GM19372 (cell line): Measurements from ENCODE around the gene SMIM12.
"Not testable (repeated sequence)": the region's sequence is repeated elsewhere in the genome, so short reads cannot be mapped to it uniquely, and the experiment has no call there.

ENCODE experiments used
- ATAC-seq: cut with Tn5 transposase; IDR thresholded peaks from one replicate; pipeline ENCODE4 v1.9.1; 2021; ENCODE audit warnings: mild to moderate bottlenecking, low read depth, moderate library complexity; ENCODE audit not compliant: unreplicated experiment

The SMIM12 gene

GRCh38 chr1:34845131-34845901 is 14.2 kb downstream of the SMIM12 start:
- no peak for ATAC-seq

DNA sequence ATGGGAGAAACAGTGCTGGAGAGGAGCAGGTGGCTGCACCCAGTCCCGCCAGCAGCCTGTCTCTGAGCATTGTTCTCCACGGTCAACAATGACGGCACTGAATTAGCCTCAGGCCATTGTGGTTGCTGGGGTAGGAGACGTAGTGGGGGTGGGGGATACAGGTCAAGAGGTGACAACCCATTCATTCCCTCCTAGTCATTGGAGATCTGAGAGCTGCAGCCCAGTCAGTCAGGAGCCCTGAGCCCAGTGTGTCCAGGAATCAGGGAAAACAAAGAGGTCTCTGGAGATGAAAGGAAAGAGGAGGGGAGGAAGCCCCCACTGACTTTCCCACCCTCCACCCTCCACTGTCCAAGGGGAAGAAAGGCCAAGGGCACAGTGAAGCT is 15.3 kb downstream of the SMIM12 start:
- ATAC-seq = no peak

DNA sequence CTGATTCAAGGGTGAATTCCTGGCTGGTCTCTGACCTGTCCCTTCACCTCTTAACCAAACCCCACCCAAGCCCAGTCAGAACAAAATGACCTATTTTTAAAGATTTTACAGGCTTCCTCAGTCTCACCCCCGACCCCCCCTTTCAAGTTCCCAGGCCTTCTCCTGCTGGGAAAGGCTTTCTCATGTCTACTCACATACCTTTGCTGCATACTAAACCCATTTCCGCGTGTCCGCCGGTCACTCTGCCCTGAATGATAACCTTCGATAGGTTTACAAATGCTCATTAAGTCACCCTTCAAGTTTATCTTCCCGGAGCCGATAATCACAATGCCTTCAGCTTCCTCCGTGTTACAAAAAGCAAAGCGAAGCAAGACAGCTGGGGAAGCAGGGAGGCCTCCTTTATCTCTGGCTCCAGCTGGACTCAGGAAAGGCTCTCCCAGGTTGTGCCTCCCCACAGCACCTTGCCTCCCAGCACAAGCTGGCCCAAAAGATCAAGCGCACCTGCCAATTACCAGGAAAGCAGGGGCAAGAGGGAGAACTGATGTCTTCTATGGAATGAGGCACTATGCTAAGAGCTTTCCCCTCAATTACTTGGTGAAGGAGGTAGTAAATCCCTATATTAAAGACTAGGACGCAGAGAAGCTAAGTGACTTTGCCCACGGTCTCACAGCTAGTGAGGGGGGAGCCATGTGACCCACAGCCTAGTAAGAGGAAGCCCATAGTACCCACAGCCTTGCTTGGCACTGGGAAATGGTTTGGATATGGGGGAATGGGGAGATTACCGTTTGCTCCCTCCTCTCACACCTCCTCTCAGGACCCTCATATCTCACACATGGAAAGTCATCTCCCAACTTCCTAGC is 15.9 kb downstream of the SMIM12 start:
- ATAC-seq = no peak

DNA sequence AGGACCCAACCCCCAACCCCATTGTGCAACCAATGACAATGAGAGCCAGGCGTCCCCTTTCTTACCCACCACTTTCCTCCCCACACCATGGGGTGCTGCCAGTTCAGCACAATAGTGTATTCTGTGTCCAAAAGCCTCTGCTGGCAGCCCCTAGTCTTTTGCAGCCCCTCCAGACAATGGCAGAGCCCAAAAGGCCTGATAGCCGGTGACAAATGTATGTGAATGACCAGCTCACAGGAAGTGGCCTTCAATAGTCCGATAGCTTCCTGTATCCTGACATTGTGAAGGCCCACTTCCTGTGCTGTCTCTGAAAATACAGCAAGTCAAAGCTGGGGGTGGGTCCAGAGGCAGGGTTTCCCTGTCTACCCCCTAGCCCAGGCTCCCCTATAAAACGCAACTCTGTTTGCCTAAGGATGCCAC is 16.6 kb downstream of the SMIM12 start:
- ATAC-seq = no peak

- no peak for ATAC-seq
Observed at GRCh38 chr1:34842073-34842472, 17.5 kb downstream of the SMIM12 start.

GRCh38 chr1:34840426-34840825 is 19.1 kb downstream of the SMIM12 start:
- no peak for ATAC-seq

DNA sequence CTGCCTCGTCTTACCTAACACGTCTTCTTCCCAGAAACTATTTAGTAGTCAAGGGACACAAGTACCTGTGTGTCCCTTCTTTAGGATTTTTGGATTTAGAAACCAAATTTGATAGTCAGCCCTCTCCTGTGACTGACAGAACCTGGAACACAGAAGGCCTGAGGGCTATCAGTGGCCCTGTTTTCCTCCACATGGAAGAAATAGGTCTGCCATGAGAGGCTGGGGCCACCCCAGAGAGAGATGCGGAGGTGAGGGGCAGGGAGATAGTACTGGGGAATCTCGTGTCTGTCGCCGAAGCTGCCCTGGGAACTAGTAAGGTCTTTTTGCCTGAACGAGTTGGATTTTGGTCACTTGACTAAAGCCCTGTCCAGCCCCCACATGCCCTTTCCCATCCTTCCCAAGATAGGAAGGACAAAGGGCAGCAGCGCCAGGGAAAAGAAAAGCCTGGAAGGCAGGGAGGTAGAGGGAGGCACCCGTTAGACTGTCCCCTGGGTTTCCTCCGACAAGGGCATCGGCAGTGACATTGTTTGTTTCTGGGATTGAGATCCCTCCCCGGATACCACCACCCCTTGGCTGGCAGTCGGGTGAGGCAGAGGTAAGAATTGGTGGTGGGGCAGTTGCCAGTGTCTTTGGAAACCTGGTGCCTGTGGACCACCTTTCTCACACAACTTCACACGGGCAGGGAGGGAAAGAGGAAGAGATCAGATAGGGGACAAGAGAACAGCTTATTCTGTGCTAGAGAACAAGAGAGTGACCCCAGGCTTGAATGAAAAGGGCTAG is 19.8 kb downstream of the SMIM12 start:
- no peak for ATAC-seq

- no peak for ATAC-seq
Observed at GRCh38 chr1:34833711-34834110, 25.8 kb downstream of the SMIM12 start.

DNA sequence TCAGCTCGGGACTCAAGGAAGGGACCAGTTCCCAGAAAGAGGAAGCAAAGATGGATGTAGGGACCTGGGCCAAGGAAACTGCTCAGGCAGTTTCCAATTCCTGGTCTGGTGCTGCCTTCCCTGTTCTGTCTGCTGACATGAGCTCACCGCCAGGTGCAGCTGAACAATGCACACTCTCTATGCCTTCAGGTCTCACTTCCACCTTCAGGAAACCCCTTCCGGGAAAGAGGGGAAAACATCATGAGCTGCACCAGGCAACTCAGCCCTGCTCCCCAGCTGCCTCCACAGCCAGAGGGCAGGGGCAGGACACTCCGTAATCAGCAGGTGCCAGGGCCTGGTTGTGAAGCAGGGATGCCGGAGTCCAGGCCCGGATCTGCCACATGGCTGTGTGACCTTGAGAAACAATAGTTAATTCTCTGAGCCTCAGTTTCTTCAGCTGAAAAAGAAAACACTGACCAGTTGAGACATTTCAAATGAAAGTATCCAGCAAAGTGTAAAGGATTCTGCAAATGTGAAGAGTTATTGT is 27.8 kb downstream of the SMIM12 start:
- ATAC-seq = no peak

GRCh38 chr1:34829250-34829649 is 30.3 kb downstream of the SMIM12 start:
- ATAC-seq = no peak

GRCh38 chr1:34828611-34829010 is 30.9 kb downstream of the SMIM12 start:
- no peak for ATAC-seq

- ATAC-seq = no peak
Observed at GRCh38 chr1:34827341-34827941, 32.1 kb downstream of the SMIM12 start.

DNA sequence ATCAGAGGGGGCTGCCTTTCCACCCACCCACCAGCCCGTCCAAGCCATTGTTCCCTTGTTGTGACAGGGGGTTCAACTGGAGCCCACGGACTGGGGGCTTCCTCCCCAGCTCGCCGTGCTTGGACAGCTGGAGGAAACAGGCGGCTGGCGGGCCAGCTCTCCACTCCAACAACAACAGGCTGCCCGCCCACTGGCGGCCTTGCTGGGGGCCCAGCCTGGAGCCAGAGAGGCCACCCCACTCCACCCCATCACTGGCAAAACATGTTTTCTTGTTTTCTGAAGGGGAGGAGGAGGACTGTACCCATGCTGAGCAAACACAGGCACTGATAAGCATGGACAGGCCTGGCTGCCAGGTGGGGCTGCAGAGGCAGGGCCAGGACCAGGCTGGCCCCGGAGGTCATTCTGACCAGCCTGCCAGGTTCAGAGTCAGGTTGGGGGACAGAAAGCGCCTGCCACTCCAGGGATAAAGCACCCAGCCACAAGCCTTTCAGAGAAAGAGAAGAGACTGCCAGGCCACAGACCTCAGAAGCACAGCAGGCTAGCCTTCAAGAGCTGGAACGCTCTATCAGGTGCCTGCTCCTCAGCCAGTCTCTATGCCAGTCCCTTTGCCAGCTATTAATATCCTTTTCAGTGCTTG is 34.0 kb downstream of the SMIM12 start:
- no peak for ATAC-seq

GRCh38 chr1:34824817-34825454 is 34.6 kb downstream of the SMIM12 start:
- ATAC-seq = no peak

GRCh38 chr1:34822202-34822601 is 37.3 kb downstream of the SMIM12 start:
- no peak for ATAC-seq

DNA sequence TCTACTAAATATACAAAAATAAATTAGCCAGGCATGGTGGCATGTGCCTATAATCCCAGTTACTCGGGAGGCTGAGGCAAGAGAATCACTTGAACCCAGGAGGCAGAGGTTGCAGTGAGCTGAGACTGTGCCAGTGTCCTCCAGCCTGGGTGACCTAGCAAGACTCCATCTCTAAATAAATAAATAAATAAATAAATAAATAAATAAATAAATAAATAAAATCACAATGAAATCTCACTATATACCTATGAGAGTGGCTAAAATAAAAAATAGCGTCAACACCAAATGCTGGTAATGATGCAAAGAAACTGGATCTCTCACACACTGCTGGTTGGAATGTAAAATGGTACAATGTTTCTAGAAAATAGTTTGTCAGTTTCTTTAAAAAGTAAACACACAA is 40.7 kb downstream of the SMIM12 start:
- ATAC-seq = not testable (repeated sequence)

DNA sequence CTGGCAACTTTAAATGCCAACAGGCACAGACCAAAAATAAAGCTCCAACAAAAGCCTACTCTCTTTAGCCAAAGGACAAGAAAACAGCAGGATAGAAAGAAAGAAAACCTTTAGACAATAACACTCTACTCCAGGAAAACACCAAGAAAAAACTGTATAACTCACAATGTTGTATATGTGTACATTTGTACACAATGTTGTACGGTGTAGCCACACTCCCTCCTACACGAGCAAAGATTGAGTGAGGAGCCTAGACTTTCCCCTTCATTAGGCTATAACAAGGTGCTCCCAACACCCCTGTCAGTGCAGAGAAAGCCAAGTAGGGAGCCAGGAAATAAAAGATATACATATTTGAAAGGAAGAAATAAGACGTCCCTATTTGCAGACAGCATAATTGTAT is 42.8 kb downstream of the SMIM12 start:
- no peak for ATAC-seq

DNA sequence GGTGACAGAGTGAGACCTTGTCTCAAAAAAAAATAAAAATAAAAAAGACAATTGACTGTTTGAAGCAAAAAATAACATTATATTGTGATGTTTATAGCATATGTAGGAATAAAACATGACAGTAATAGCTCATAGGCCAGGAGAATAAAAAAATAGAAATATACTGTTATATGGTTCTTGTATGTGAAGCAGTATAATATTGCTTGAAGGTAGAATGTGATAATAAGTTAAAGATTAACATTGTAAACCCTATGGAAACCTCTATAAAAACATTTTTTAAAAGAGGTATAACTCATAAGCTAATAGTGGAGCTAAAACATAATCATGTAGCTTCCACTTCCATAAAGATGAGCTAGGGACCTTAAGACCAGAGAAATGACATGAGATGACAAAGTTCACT is 43.2 kb downstream of the SMIM12 start:
- ATAC-seq = no peak

GRCh38 chr1:34810781-34811180 is 48.8 kb downstream of the SMIM12 start:
- not testable (repeated sequence) for ATAC-seq
